HEK293T (cell line): ENCODE data around the gene CD177.
"Not testable (repeated sequence)": the region's sequence is repeated elsewhere in the genome, so short reads cannot be mapped to it uniquely, and the experiment has no call there.

Experiments used
- CTCF ChIA-PET: fragments of 350-600 bp; formaldehyde crosslinking; extraction: SDS; loops from one replicate; lab custom pipeline; 2021; ENCODE audit warnings: antibody characterized with exemption, inconsistent platforms; lab: Yijun Ruan, JAX
- POLR2A ChIA-PET: fragments of 350-600 bp; formaldehyde crosslinking; extraction: SDS; loops from one replicate; lab custom pipeline; 2020; ENCODE audit warnings: antibody characterized with exemption, inconsistent platforms; lab: Yijun Ruan, JAX
- DNase-seq: peaks from one replicate; pipeline ENCODE4 v3.0.0; 2012; ENCODE audit warnings: mixed read lengths; ENCODE audit errors: extremely low spot score
- ARNT ChIP-seq: fragments of 450-650 bp; IDR thresholded peaks from 2 replicates; pipeline ENCODE4 v1.6.1; 2017; ENCODE audit warnings: mild to moderate bottlenecking
- BHLHE40 ChIP-seq: fragments of 450-650 bp; IDR thresholded peaks from 2 replicates; pipeline ENCODE4 v1.6.1; 2016; ENCODE audit warnings: mild to moderate bottlenecking, moderate library complexity, borderline replicate concordance
- CTBP1 ChIP-seq: fragments of 450-650 bp; IDR thresholded peaks from 2 replicates; pipeline ENCODE4 v1.6.1; 2016; ENCODE audit warnings: borderline replicate concordance
- ELF4 ChIP-seq: fragments of 450-650 bp; IDR thresholded peaks from 2 replicates; pipeline ENCODE4 v1.6.1; 2017; ENCODE audit warnings: antibody characterized with exemption
- FOXA1 ChIP-seq: fragments of 450-650 bp; IDR thresholded peaks from 2 replicates; pipeline ENCODE4 v1.6.1; 2016; ENCODE audit warnings: mild to moderate bottlenecking
- FOXK2 ChIP-seq: fragments of 450-650 bp; IDR thresholded peaks from 2 replicates; pipeline ENCODE4 v1.6.1; 2016; ENCODE audit warnings: mild to moderate bottlenecking
- FOXM1 ChIP-seq: fragments of 450-650 bp; IDR thresholded peaks from 2 replicates; pipeline ENCODE4 v1.6.1; 2017; ENCODE audit warnings: mild to moderate bottlenecking, borderline replicate concordance
- HDGF ChIP-seq: fragments of 450-650 bp; IDR thresholded peaks from 2 replicates; pipeline ENCODE4 v1.6.1; 2017; ENCODE audit warnings: antibody characterized with exemption, borderline replicate concordance
- L3MBTL2 ChIP-seq: fragments of 450-650 bp; conservative IDR thresholded peaks from 2 replicates; pipeline ENCODE4 v1.6.1; 2016; ENCODE audit warnings: mild to moderate bottlenecking
- LEF1 ChIP-seq: fragments of 450-650 bp; IDR thresholded peaks from 2 replicates; pipeline ENCODE4 v1.6.1; 2017; ENCODE audit warnings: mild to moderate bottlenecking, borderline replicate concordance
- NFRKB ChIP-seq: fragments of 450-650 bp; IDR thresholded peaks from 2 replicates; pipeline ENCODE4 v1.6.1; 2016; ENCODE audit warnings: mild to moderate bottlenecking, moderate library complexity
- PKNOX1 ChIP-seq: fragments of 450-650 bp; IDR thresholded peaks from 2 replicates; pipeline ENCODE4 v1.6.1; 2016
- SP1 ChIP-seq: fragments of 450-650 bp; IDR thresholded peaks from 2 replicates; pipeline ENCODE4 v1.6.1; 2017
- SUZ12 ChIP-seq: fragments of 450-650 bp; IDR thresholded peaks from 2 replicates; pipeline ENCODE4 v1.6.1; 2016; ENCODE audit warnings: mild to moderate bottlenecking
- TARDBP ChIP-seq: fragments of 450-650 bp; IDR thresholded peaks from 2 replicates; pipeline ENCODE4 v1.6.1; 2016
- ZNF384 ChIP-seq: fragments of 450-650 bp; IDR thresholded peaks from 2 replicates; pipeline ENCODE4 v1.6.1; 2016

CD177 gene

GRCh38 chr19:43338530-43338929 lies 15.0 kb upstream of the CD177 start:
- TF ChIP-seq ZNF384 (no peak), ARNT (no peak), HDGF (no peak), LEF1 (no peak), BHLHE40 (no peak), CTBP1 (no peak), PKNOX1 (no peak), ELF4 (no peak)
- POLR2A ChIA-PET = no interaction called here
- CTCF ChIA-PET = no interaction called here
- DNase-seq = no peak

- DNase-seq, POLR2A ChIA-PET, CTCF ChIA-PET: not testable (repeated sequence)
Observed at GRCh38 chr19:43339243-43339930, 14.1 kb upstream of the CD177 start.

GRCh38 chr19:43340101-43340500 lies 13.4 kb upstream of the CD177 start:
- CTCF ChIA-PET, POLR2A ChIA-PET: not testable (repeated sequence)

GRCh38 chr19:43341098-43341497 lies 12.4 kb upstream of the CD177 start:
- CTCF ChIA-PET, POLR2A ChIA-PET, DNase-seq: not testable (repeated sequence)

More at GRCh38 chr19:43340101-43340500, 13.4 kb upstream of the CD177 start:
- not testable (repeated sequence) for DNase-seq

- POLR2A ChIA-PET, CTCF ChIA-PET, DNase-seq: not testable (repeated sequence)
Observed at GRCh38 chr19:43342104-43342503, 11.4 kb upstream of the CD177 start.

GRCh38 chr19:43344347-43344925 lies 9.1 kb upstream of the CD177 start:
- POLR2A ChIA-PET, DNase-seq: not testable (repeated sequence)
- CTCF ChIA-PET = interaction anchor here (0.6 kb wide), 1 partner anchor 184 kb away, joined by 5 read pairs; no protein-coding TSS in a partner anchor

GRCh38 chr19:43349813-43350212 lies 3.7 kb upstream of the CD177 start:
- DNase-seq, POLR2A ChIA-PET, CTCF ChIA-PET: not testable (repeated sequence)

GRCh38 chr19:43351998-43352746 lies 1.3 kb upstream of the CD177 start:
- CTCF ChIA-PET = interaction anchor here (1.0 kb wide), 1 partner anchor 323 kb away, joined by 3 read pairs; no protein-coding TSS in a partner anchor
- POLR2A ChIA-PET = no interaction called here
- DNase-seq = no peak
- TF ChIP-seq L3MBTL2 = no peak
- no peak for TF ChIP-seq FOXA1
- TF ChIP-seq CTBP1 = no peak
- TF ChIP-seq BHLHE40 = no peak
- TF ChIP-seq SUZ12 = no peak
- no peak for TF ChIP-seq FOXM1
- TF ChIP-seq ZNF384 = no peak
- no peak for TF ChIP-seq FOXK2
- TF ChIP-seq NFRKB = no peak

- no peak for DNase-seq
- ChIA-PET CTCF (no interaction called here), POLR2A (no interaction called here)
- TF ChIP-seq BHLHE40 (no peak), PKNOX1 (no peak), FOXA1 (no peak), SP1 (no peak), FOXM1 (no peak), TARDBP (no peak), ZNF384 (no peak), L3MBTL2 (no peak), SUZ12 (no peak), FOXK2 (no peak), NFRKB (no peak), HDGF (no peak), LEF1 (no peak)
Observed at GRCh38 chr19:43354305-43354627, 780 bp downstream of the CD177 start.

GRCh38 chr19:43356749-43357148 lies 3.3 kb downstream of the CD177 start:
- CTCF ChIA-PET, DNase-seq, POLR2A ChIA-PET: not testable (repeated sequence)
